HepG2 (cell line): ENCODE results near the gene SSTR5. TPM values are rescaled to one million over a fixed set of nuclear protein-coding genes. Genes with fewer than 3 reads are reported as not detected.
A peak's percentile ranks its signal among the peaks of the same experiment; 100 is the strongest.

Experiments
- ARID2 ChIP-seq: sonication (generic); formaldehyde crosslinking; IDR thresholded peaks from 2 replicates; pipeline ENCODE4 v1.8.1; 2022; ENCODE audit warnings: mild to moderate bottlenecking, missing genetic modification reagents, borderline replicate concordance
- ARNT2 ChIP-seq: sonication (generic); formaldehyde crosslinking; IDR thresholded peaks from 2 replicates; pipeline ENCODE4 v1.8.0; 2022; ENCODE audit warnings: mild to moderate bottlenecking, low read depth, missing genetic modification reagents, moderate library complexity
- ATAD3A ChIP-seq: sonication (generic); formaldehyde crosslinking; IDR thresholded peaks from 2 replicates; pipeline ENCODE4 v1.4.0; 2020; ENCODE audit warnings: missing genetic modification reagents
- HMG20A ChIP-seq: IDR thresholded peaks from 2 replicates; pipeline ENCODE4 v1.6.1; 2016; ENCODE audit warnings: borderline replicate concordance
- JUNB ChIP-seq: sonication (generic); formaldehyde crosslinking; IDR thresholded peaks from 2 replicates; pipeline ENCODE4 v1.8.0; 2022; ENCODE audit warnings: missing genetic modification reagents, mild to moderate bottlenecking, borderline replicate concordance
- KLF15 ChIP-seq: sonication (generic); formaldehyde crosslinking; IDR thresholded peaks from 2 replicates; pipeline ENCODE4 v1.8.1; 2023; ENCODE audit warnings: borderline replicate concordance, mild to moderate bottlenecking, inconsistent platforms, missing genetic modification reagents, mixed read lengths
- SP2 ChIP-seq: sonication (generic); formaldehyde crosslinking; IDR thresholded peaks from 2 replicates; pipeline ENCODE4 v1.5.1; 2020; ENCODE audit warnings: mild to moderate bottlenecking, missing genetic modification reagents
- TARDBP ChIP-seq: sonication (generic); formaldehyde crosslinking; IDR thresholded peaks from 2 replicates; pipeline ENCODE4 v1.8.0; 2022; ENCODE audit warnings: mild to moderate bottlenecking, missing genetic modification reagents
- ZNF382 ChIP-seq: sonication (generic); formaldehyde crosslinking; IDR thresholded peaks from 2 replicates; pipeline ENCODE4 v1.5.0; 2020; ENCODE audit warnings: missing genetic modification reagents, mild to moderate bottlenecking, borderline replicate concordance
- ZNF761 ChIP-seq: sonication (generic); formaldehyde crosslinking; conservative IDR thresholded peaks from 2 replicates; pipeline ENCODE4 v1.4.0; 2020; ENCODE audit warnings: mild to moderate bottlenecking, missing genetic modification reagents
- ZNF788 ChIP-seq: sonication (generic); formaldehyde crosslinking; IDR thresholded peaks from 2 replicates; pipeline ENCODE4 v1.5.0; 2020; ENCODE audit warnings: mild to moderate bottlenecking, missing genetic modification reagents, borderline replicate concordance
- polyA plus RNA-seq, 8 experiments: library from polyadenylated mRNA; depleted of rRNA in 3 of 8; stranded (reverse) in 7 of 8; unstranded in 1 of 8; fragments of >200 nt; fragmentation: Illumina TruSeq in 4 of 8; extraction: Trizol in 4 of 8; gene quantifications; 2 replicates each; pipeline versions ENCODE4 v1.2.1 to v1.2.3, GENCODE V29; 2011 to 2016; ENCODE audit warnings: low read depth in 4 of 8, missing spikeins in 1 of 8, mixed read lengths in 1 of 8; ENCODE audit not compliant: insufficient read depth in 1 of 8
- total RNA-seq, 5 experiments: library from RNA; depleted of rRNA; stranded (reverse); fragments of >200 nt; fragmentation: Illumina TruSeq; extraction: Trizol; gene quantifications; 2 replicates each; pipeline ENCODE4 v1.2.3, GENCODE V29; 2016; ENCODE audit warnings: low read depth in 1 of 5
- TF ChIP-seq, protein P1 (sequence below): sonication (generic); formaldehyde crosslinking; IDR thresholded peaks from 2 replicates; pipeline ENCODE4 v1.4.0; 2020; ENCODE audit warnings: missing genetic modification reagents, mild to moderate bottlenecking, borderline replicate concordance
- TF ChIP-seq, protein P2 (sequence below): sonication (generic); formaldehyde crosslinking; IDR thresholded peaks from 2 replicates; pipeline ENCODE4 v1.4.0; 2020; ENCODE audit warnings: missing genetic modification reagents, borderline replicate concordance
- TF ChIP-seq, protein P3 (sequence below): IDR thresholded peaks from 2 replicates; pipeline ENCODE4 v1.6.1; 2016; ENCODE audit warnings: mild to moderate bottlenecking, missing biosample characterization, missing genetic modification reagents
- TF ChIP-seq, protein P4 (sequence below): sonication (generic); formaldehyde crosslinking; IDR thresholded peaks from 2 replicates; pipeline ENCODE4 v1.4.0; 2020; ENCODE audit warnings: missing genetic modification reagents
- TF ChIP-seq, protein P5 (sequence below): sonication (generic); formaldehyde crosslinking; IDR thresholded peaks from 2 replicates; pipeline ENCODE4 v1.5.1; 2020; ENCODE audit warnings: missing genetic modification reagents, mild to moderate bottlenecking, borderline replicate concordance
- TF ChIP-seq, protein P6 (sequence below): sonication (generic); formaldehyde crosslinking; IDR thresholded peaks from 2 replicates; pipeline ENCODE4 v1.4.0; 2020; ENCODE audit warnings: missing genetic modification reagents

The SSTR5 gene
- total and polyA plus RNA-seq, 2 of the 13 experiments (the other 11 are each of a cell fraction or from before 2014, with no cell fraction given) = 0.20 to 0.49 TPM

DNA sequence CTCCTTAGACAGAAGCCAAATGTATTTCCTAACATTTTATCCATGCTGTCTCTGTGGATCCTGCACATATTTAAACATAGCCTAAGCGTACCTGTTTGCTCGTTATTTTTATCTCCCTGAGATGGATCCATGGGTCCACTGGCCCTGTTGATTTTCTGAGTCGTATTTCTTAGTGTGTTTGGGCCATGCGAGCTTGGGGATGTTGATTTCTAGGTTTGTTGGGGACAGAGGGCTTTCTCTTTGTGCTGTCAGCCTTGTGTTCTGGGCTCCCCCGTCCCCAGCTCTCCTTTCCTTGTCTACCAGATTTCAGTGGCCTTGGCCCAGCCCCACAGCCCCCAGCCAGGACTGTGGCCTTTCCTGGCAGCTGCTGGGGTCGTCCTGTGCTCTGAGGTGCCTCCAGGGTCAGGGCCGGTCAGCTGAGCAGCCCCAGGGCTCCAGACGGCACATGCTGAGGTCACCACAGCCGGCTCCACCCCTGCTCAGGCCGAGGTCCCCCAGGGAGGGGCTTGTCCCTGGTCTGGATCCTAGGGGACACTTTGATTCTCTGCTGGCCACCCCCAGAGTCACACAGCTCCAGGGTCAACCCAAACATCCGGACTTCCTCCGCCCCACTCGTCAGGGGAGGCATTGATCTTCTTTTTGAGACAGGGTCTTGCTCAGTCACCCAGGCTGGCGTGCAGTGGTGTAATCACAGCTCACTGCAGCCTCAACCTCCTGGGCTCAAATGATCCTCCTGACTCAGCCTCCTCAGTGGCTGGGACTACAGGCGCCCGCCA, 4.4 kb downstream of the SSTR5 start (continued):
- TF ChIP-seq, protein P1, sequence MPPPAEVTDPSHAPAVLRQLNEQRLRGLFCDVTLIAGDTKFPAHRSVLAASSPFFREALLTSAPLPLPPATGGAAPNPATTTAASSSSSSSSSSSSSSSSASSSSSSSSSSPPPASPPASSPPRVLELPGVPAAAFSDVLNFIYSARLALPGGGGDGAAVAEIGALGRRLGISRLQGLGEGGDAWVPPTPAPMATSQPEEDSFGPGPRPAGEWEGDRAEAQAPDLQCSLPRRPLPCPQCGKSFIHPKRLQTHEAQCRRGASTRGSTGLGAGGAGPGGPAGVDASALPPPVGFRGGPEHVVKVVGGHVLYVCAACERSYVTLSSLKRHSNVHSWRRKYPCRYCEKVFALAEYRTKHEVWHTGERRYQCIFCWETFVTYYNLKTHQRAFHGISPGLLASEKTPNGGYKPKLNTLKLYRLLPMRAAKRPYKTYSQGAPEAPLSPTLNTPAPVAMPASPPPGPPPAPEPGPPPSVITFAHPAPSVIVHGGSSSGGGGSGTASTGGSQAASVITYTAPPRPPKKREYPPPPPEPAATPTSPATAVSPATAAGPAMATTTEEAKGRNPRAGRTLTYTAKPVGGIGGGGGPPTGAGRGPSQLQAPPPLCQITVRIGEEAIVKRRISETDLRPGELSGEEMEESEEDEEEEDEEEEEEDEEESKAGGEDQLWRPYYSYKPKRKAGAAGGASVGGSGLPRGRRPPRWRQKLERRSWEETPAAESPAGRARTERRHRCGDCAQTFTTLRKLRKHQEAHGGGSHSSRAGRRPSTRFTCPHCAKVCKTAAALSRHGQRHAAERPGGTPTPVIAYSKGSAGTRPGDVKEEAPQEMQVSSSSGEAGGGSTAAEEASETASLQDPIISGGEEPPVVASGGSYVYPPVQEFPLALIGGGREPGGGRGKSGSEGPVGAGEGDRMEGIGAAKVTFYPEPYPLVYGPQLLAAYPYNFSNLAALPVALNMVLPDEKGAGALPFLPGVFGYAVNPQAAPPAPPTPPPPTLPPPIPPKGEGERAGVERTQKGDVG (CRISPR knock-in tag) = no peak
- TF ChIP-seq, protein P2, sequence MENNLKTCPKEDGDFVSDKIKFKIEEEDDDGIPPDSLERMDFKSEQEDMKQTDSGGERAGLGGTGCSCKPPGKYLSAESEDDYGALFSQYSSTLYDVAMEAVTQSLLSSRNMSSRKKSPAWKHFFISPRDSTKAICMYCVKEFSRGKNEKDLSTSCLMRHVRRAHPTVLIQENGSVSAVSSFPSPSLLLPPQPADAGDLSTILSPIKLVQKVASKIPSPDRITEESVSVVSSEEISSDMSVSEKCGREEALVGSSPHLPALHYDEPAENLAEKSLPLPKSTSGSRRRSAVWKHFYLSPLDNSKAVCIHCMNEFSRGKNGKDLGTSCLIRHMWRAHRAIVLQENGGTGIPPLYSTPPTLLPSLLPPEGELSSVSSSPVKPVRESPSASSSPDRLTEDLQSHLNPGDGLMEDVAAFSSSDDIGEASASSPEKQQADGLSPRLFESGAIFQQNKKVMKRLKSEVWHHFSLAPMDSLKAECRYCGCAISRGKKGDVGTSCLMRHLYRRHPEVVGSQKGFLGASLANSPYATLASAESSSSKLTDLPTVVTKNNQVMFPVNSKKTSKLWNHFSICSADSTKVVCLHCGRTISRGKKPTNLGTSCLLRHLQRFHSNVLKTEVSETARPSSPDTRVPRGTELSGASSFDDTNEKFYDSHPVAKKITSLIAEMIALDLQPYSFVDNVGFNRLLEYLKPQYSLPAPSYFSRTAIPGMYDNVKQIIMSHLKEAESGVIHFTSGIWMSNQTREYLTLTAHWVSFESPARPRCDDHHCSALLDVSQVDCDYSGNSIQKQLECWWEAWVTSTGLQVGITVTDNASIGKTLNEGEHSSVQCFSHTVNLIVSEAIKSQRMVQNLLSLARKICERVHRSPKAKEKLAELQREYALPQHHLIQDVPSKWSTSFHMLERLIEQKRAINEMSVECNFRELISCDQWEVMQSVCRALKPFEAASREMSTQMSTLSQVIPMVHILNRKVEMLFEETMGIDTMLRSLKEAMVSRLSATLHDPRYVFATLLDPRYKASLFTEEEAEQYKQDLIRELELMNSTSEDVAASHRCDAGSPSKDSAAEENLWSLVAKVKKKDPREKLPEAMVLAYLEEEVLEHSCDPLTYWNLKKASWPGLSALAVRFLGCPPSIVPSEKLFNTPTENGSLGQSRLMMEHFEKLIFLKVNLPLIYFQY = no peak
- TF ChIP-seq, protein P3, sequence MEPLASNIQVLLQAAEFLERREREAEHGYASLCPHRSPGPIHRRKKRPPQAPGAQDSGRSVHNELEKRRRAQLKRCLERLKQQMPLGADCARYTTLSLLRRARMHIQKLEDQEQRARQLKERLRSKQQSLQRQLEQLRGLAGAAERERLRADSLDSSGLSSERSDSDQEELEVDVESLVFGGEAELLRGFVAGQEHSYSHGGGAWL = no peak
- TF ChIP-seq ARNT2 = peak; percentile 60; the same call in 1 of the 2 replicates
- no peak for TF ChIP-seq HMG20A (CRISPR knock-in tag)
- peak; percentile 30; the same call in 1 of the 2 replicates for TF ChIP-seq TARDBP (CRISPR knock-in tag)
- TF ChIP-seq, protein P4, sequence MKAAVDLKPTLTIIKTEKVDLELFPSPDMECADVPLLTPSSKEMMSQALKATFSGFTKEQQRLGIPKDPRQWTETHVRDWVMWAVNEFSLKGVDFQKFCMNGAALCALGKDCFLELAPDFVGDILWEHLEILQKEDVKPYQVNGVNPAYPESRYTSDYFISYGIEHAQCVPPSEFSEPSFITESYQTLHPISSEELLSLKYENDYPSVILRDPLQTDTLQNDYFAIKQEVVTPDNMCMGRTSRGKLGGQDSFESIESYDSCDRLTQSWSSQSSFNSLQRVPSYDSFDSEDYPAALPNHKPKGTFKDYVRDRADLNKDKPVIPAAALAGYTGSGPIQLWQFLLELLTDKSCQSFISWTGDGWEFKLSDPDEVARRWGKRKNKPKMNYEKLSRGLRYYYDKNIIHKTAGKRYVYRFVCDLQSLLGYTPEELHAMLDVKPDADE (CRISPR knock-in tag) = no peak
- TF ChIP-seq KLF15 (CRISPR knock-in tag) = no peak
- TF ChIP-seq ARID2 = no peak
- TF ChIP-seq ATAD3A (CRISPR knock-in tag) = no peak
- TF ChIP-seq SP2 (CRISPR knock-in tag) = no peak
- TF ChIP-seq ZNF761 = 0 out of 2 replicates have a peak, but pooled peaks have one; percentile 21
- TF ChIP-seq JUNB (CRISPR knock-in tag) = no peak
- no peak for TF ChIP-seq ZNF382 (CRISPR knock-in tag)
- TF ChIP-seq, protein P5, sequence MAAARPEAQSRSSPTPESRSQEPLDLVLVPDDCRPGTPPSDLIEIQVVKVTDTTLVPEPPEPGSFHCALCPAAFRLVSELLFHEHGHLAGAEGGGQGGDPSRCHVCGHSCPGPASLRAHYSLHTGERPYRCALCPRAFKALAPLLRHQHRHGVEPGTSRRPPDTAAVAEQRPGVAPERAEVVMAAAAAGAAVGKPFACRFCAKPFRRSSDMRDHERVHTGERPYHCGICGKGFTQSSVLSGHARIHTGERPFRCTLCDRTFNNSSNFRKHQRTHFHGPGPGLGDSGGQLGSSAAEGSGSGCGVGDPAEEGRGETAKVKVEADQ (CRISPR knock-in tag) = no peak
- TF ChIP-seq, protein P6, sequence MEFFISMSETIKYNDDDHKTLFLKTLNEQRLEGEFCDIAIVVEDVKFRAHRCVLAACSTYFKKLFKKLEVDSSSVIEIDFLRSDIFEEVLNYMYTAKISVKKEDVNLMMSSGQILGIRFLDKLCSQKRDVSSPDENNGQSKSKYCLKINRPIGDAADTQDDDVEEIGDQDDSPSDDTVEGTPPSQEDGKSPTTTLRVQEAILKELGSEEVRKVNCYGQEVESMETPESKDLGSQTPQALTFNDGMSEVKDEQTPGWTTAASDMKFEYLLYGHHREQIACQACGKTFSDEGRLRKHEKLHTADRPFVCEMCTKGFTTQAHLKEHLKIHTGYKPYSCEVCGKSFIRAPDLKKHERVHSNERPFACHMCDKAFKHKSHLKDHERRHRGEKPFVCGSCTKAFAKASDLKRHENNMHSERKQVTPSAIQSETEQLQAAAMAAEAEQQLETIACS (CRISPR knock-in tag) = no peak
- no peak; the same call in 1 of the 2 replicates for TF ChIP-seq ZNF788 (CRISPR knock-in tag)
